ENCODE results near the gene PSG5.
"Not testable (repeated sequence)": the region's sequence is repeated elsewhere in the genome, so short reads cannot be mapped to it uniquely, and the experiment has no call there.

- TF ChIP-seq CTCF, POLR2A (IDR thresholded peaks at IDR 0.05): not testable (repeated sequence)
These were observed 36.5 kb downstream of the PSG5 start for GRCh38 chr19:43149788-43150187.

All from ovary (tissue), 3 donors.